Osteocyte (in vitro differentiated cells): ENCODE results near the gene AKT1. TPM values are rescaled to one million over a fixed set of nuclear protein-coding genes. Genes with fewer than 3 reads are reported as not detected.

Experiments
- DNase-seq: peaks from one replicate; pipeline ENCODE4 v3.0.0; 2021; ENCODE audit warnings: mixed read lengths; ENCODE audit not compliant: unreplicated experiment; ENCODE audit errors: extremely low spot score
- H3K27ac Mint-ChIP-seq: one replicate; pipeline ENCODE4 v1.8.0; 2021; ENCODE audit warnings: mild to moderate bottlenecking, mixed read lengths; ENCODE audit not compliant: unreplicated experiment
- H3K27me3 Mint-ChIP-seq: one replicate; pipeline ENCODE4 v1.8.0; 2021; ENCODE audit warnings: mixed read lengths; ENCODE audit not compliant: unreplicated experiment
- H3K36me3 Mint-ChIP-seq: one replicate; pipeline ENCODE4 v1.8.0; 2021; ENCODE audit warnings: mixed read lengths; ENCODE audit not compliant: unreplicated experiment
- H3K4me1 Mint-ChIP-seq: one replicate; pipeline ENCODE4 v1.8.0; 2021; ENCODE audit warnings: mixed read lengths; ENCODE audit not compliant: unreplicated experiment
- H3K4me3 Mint-ChIP-seq: one replicate; pipeline ENCODE4 v1.8.0; 2021; ENCODE audit warnings: mild to moderate bottlenecking, moderate library complexity, mixed read lengths; ENCODE audit not compliant: unreplicated experiment
- H3K9me3 Mint-ChIP-seq: one replicate; pipeline ENCODE4 v1.8.0; 2021; ENCODE audit warnings: mixed read lengths; ENCODE audit not compliant: unreplicated experiment
- CTCF ChIP-seq: fragments of 200-600 bp; sonication (generic); IDR thresholded peaks from 2 replicates; pipeline ENCODE4 v1.5.0; 2021; ENCODE audit warnings: antibody characterized with exemption, mild to moderate bottlenecking, moderate library complexity
- total RNA-seq: library from RNA; stranded (reverse); gene quantifications from 2 replicates; pipeline ENCODE4 v1.2.1, GENCODE V29; 2021

The AKT1 gene
- total RNA-seq, 1 donor from 2014 or later = 157 TPM

GRCh38 chr14:104766863-104767633, 28.5 kb downstream of the AKT1 start:
- no peak for TF ChIP-seq CTCF
- Mint-ChIP-seq H3K4me1 (peaks cover 15% of the 10 kb centered on the region), H3K27ac (no peak overlapping the region), H3K9me3 (no peaks in the 10 kb centered on the region), H3K36me3 (peaks cover 26% of the 10 kb centered on the region), H3K27me3 (no peaks in the 10 kb centered on the region), H3K4me3 (no peak overlapping the region)
- no peak for DNase-seq

GRCh38 chr14:104766256-104766862, 29.2 kb downstream of the AKT1 start:
- Mint-ChIP-seq H3K27ac (no peak overlapping the region), H3K36me3 (peaks cover 24% of the 10 kb centered on the region), H3K4me1 (peaks cover 15% of the 10 kb centered on the region), H3K27me3 (no peaks in the 10 kb centered on the region), H3K9me3 (no peaks in the 10 kb centered on the region), H3K4me3 (no peak overlapping the region)
- TF ChIP-seq CTCF = no peak
- no peak for DNase-seq

- Mint-ChIP-seq H3K27ac (no peak overlapping the region), H3K4me3 (no peak overlapping the region), H3K4me1 (peaks cover 17% of the 10 kb centered on the region), H3K27me3 (no peaks in the 10 kb centered on the region), H3K36me3 (peaks cover 24% of the 10 kb centered on the region), H3K9me3 (no peaks in the 10 kb centered on the region)
- no peak for TF ChIP-seq CTCF
- no peak for DNase-seq
Observed at GRCh38 chr14:104765517-104765916, 30.0 kb downstream of the AKT1 start.

GRCh38 chr14:104758981-104759969, 36.3 kb downstream of the AKT1 start:
- Mint-ChIP-seq H3K27me3 (no peaks in the 10 kb centered on the region), H3K36me3 (peaks cover 27% of the 10 kb centered on the region), H3K4me1 (peaks cover 10% of the 10 kb centered on the region), H3K27ac (no peak overlapping the region), H3K9me3 (no peaks in the 10 kb centered on the region), H3K4me3 (no peak overlapping the region)
- DNase-seq = no peak
- TF ChIP-seq CTCF = no peak
